EL (cell line): ENCODE measurements around the gene TSSC4.
"Not testable (repeated sequence)": the region's sequence is repeated elsewhere in the genome, so short reads cannot be mapped to it uniquely, and the experiment has no call there.

Experiments used
- DNase-seq: peaks from one replicate; pipeline ENCODE4 v3.0.0-alpha.2; 2016

Gene TSSC4

GRCh38 chr11:2400069-2400761, at the start of gene TSSC4:
TSSC4 (plus strand) TSS chr11:2400750; CDS start chr11:2402634, 1,884 bp downstream.
- peak; percentile 100 for DNase-seq

GRCh38 chr11:2351701-2352100, 48.8 kb upstream of the TSSC4 start:
- no peak for DNase-seq

GRCh38 chr11:2352420-2352819, 48.1 kb upstream of the TSSC4 start:
- DNase-seq: no peak

GRCh38 chr11:2355000-2355644, 45.4 kb upstream of the TSSC4 start:
- DNase-seq: peak; percentile 62

GRCh38 chr11:2357246-2357645, 43.3 kb upstream of the TSSC4 start:
- no peak for DNase-seq

- DNase-seq: not testable (repeated sequence)
Measured at GRCh38 chr11:2357651-2358050, 42.9 kb upstream of the TSSC4 start.

GRCh38 chr11:2358754-2359442, 41.7 kb upstream of the TSSC4 start:
- DNase-seq: no peak

GRCh38 chr11:2359557-2359956, 41.0 kb upstream of the TSSC4 start:
- DNase-seq: no peak

- no peak for DNase-seq
Measured at GRCh38 chr11:2360081-2360642, 40.4 kb upstream of the TSSC4 start.

GRCh38 chr11:2361565-2361964, 39.0 kb upstream of the TSSC4 start:
- no peak for DNase-seq

GRCh38 chr11:2362414-2362813, 38.1 kb upstream of the TSSC4 start:
- no peak for DNase-seq

- no peak for DNase-seq
Measured at GRCh38 chr11:2363130-2363529, 37.4 kb upstream of the TSSC4 start.

- no peak for DNase-seq
Measured at GRCh38 chr11:2363577-2364370, 36.8 kb upstream of the TSSC4 start.

GRCh38 chr11:2364386-2364785, 36.2 kb upstream of the TSSC4 start:
- DNase-seq: not testable (repeated sequence)

- no peak for DNase-seq
Measured at GRCh38 chr11:2365571-2366210, 34.9 kb upstream of the TSSC4 start.

GRCh38 chr11:2366276-2366675, 34.3 kb upstream of the TSSC4 start:
- DNase-seq: no peak

GRCh38 chr11:2366733-2367132, 33.8 kb upstream of the TSSC4 start:
- DNase-seq: no peak

GRCh38 chr11:2367266-2368160, 33.0 kb upstream of the TSSC4 start:
- DNase-seq: no peak

- no peak for DNase-seq
Measured at GRCh38 chr11:2368178-2368850, 32.2 kb upstream of the TSSC4 start.

- DNase-seq: no peak
Measured at GRCh38 chr11:2368851-2369180, 31.7 kb upstream of the TSSC4 start.

- DNase-seq: no peak
Measured at GRCh38 chr11:2369320-2369719, 31.2 kb upstream of the TSSC4 start.
